HepG2 (cell line): ENCODE data around the gene MED12. TPM values are rescaled to one million over a fixed set of nuclear protein-coding genes. Genes with fewer than 3 reads are reported as not detected.

ENCODE experiments used
- CEBPZ ChIP-seq: IDR thresholded peaks from 2 replicates; pipeline ENCODE4 v1.6.1; 2012; ENCODE audit warnings: low read length, improper control_type of control experiment
- CHD2 ChIP-seq: IDR thresholded peaks from 2 replicates; pipeline ENCODE4 v1.6.1; 2011; ENCODE audit warnings: low read depth, low read length, improper control_type of control experiment
- FIP1L1 ChIP-seq: fragments of 200-400 bp; formaldehyde crosslinking; IDR thresholded peaks from 2 replicates; pipeline ENCODE4 v1.6.1; 2018; ENCODE audit warnings: low read depth, mild to moderate bottlenecking, low read length, moderate library complexity, borderline replicate concordance; ENCODE audit not compliant: insufficient read depth
- IKZF5 ChIP-seq: IDR thresholded peaks from 2 replicates; pipeline ENCODE4 v1.6.1; 2018; ENCODE audit warnings: missing genetic modification reagents, mild to moderate bottlenecking, missing compliant biosample characterization
- KDM5B ChIP-seq: sonication (generic); formaldehyde crosslinking; IDR thresholded peaks from 2 replicates; pipeline ENCODE4 v1.4.0; 2020; ENCODE audit warnings: missing genetic modification reagents, mild to moderate bottlenecking, borderline replicate concordance
- NFYB ChIP-seq: sonication (generic); formaldehyde crosslinking; IDR thresholded peaks from 2 replicates; pipeline ENCODE4 v1.4.0; 2020; ENCODE audit warnings: missing genetic modification reagents
- PAXIP1 ChIP-seq: sonication (generic); formaldehyde crosslinking; conservative IDR thresholded peaks from 2 replicates; pipeline ENCODE4 v1.4.0; 2020; ENCODE audit warnings: mild to moderate bottlenecking, missing genetic modification reagents, moderate library complexity
- TFAP4 ChIP-seq: sonication (generic); IDR thresholded peaks from 2 replicates; pipeline ENCODE4 v1.6.1; 2016; ENCODE audit warnings: low read depth, borderline replicate concordance
- THYN1 ChIP-seq: sonication (generic); formaldehyde crosslinking; IDR thresholded peaks from 2 replicates; pipeline ENCODE4 v1.8.1; 2023; ENCODE audit warnings: low read depth, mild to moderate bottlenecking, moderate library complexity, missing genetic modification reagents, borderline replicate concordance
- ZBTB14 ChIP-seq: sonication (generic); formaldehyde crosslinking; IDR thresholded peaks from 2 replicates; pipeline ENCODE4 v1.4.0; 2020; ENCODE audit warnings: missing genetic modification reagents
- ZBTB46 ChIP-seq: sonication (generic); formaldehyde crosslinking; IDR thresholded peaks from 2 replicates; pipeline ENCODE4 v1.4.0; 2020; ENCODE audit warnings: mild to moderate bottlenecking, missing genetic modification reagents, borderline replicate concordance
- ZFX ChIP-seq: sonication (generic); formaldehyde crosslinking; IDR thresholded peaks from 2 replicates; pipeline ENCODE4 v1.4.0; 2020; ENCODE audit warnings: mild to moderate bottlenecking, low read depth, missing genetic modification reagents, moderate library complexity
- ZKSCAN1 ChIP-seq: fragments of 150-350 bp; IDR thresholded peaks from 2 replicates; pipeline ENCODE4 v1.6.1; 2014; ENCODE audit warnings: low read length
- ZMYM3 ChIP-seq: sonication (generic); formaldehyde crosslinking; IDR thresholded peaks from 2 replicates; pipeline ENCODE4 v1.5.1; 2020; ENCODE audit warnings: mild to moderate bottlenecking, missing genetic modification reagents
- ZNF224 ChIP-seq: sonication (generic); formaldehyde crosslinking; IDR thresholded peaks from 2 replicates; pipeline ENCODE4 v1.5.0; 2020; ENCODE audit warnings: mild to moderate bottlenecking, missing genetic modification reagents
- ZNF256 ChIP-seq: sonication (generic); formaldehyde crosslinking; conservative IDR thresholded peaks from 2 replicates; pipeline ENCODE4 v1.4.0; 2020; ENCODE audit warnings: missing genetic modification reagents
- polyA plus RNA-seq, 8 experiments: library from polyadenylated mRNA; depleted of rRNA in 3 of 8; stranded (reverse) in 7 of 8; unstranded in 1 of 8; fragments of >200 nt; fragmentation: Illumina TruSeq in 4 of 8; extraction: Trizol in 4 of 8; gene quantifications; 2 replicates each; pipeline versions ENCODE4 v1.2.1 to v1.2.3, GENCODE V29; 2011 to 2016; ENCODE audit warnings: low read depth in 4 of 8, missing spikeins in 1 of 8, mixed read lengths in 1 of 8; ENCODE audit not compliant: insufficient read depth in 1 of 8
- total RNA-seq, 5 experiments: library from RNA; depleted of rRNA; stranded (reverse); fragments of >200 nt; fragmentation: Illumina TruSeq; extraction: Trizol; gene quantifications; 2 replicates each; pipeline ENCODE4 v1.2.3, GENCODE V29; 2016; ENCODE audit warnings: low read depth in 1 of 5

The MED12 gene
- total and polyA plus RNA-seq, 2 of the 13 experiments (the other 11 are each of a cell fraction or from before 2014, with no cell fraction given), result 9.4 to 15.0 TPM

- no peak for TF ChIP-seq TFAP4
- no peak for TF ChIP-seq FIP1L1
- no peak for TF ChIP-seq NFYB (CRISPR knock-in tag)
- no peak for TF ChIP-seq ZMYM3 (CRISPR knock-in tag)
- no peak for TF ChIP-seq KDM5B (CRISPR knock-in tag)
- TF ChIP-seq IKZF5 (CRISPR knock-in tag), result 0 out of 2 replicates have a peak, but pooled peaks have one; percentile 21
- peak; percentile 89 for TF ChIP-seq PAXIP1 (CRISPR knock-in tag)
- TF ChIP-seq ZNF256, result no peak
- no peak for TF ChIP-seq CEBPZ
- no peak for TF ChIP-seq ZNF224 (CRISPR knock-in tag)
- no peak for TF ChIP-seq CHD2
- TF ChIP-seq ZKSCAN1, result no peak
- no peak for TF ChIP-seq THYN1 (CRISPR knock-in tag)
- peak; percentile 45; the same call in 1 of the 2 replicates for TF ChIP-seq ZFX (CRISPR knock-in tag)
- TF ChIP-seq ZBTB46 (CRISPR knock-in tag), result no peak
- no peak for TF ChIP-seq ZBTB14 (CRISPR knock-in tag)
Observed at GRCh38 chrX:71183341-71183740, 64.9 kb downstream of the MED12 start (continued).
